ENCODE measurements around the gene AGAP5. TPM values are rescaled to one million over a fixed set of nuclear protein-coding genes. Genes with fewer than 3 reads are reported as not detected.
A peak's percentile ranks its signal among the peaks of the same experiment; 100 is the strongest.

AGAP5 gene
- total and polyA plus RNA-seq, 9 of the 15 experiments (the other 6 are each of a cell fraction or from before 2014, with no cell fraction given), result 0.32 to 7.5 (median 5.3) TPM

DNA sequence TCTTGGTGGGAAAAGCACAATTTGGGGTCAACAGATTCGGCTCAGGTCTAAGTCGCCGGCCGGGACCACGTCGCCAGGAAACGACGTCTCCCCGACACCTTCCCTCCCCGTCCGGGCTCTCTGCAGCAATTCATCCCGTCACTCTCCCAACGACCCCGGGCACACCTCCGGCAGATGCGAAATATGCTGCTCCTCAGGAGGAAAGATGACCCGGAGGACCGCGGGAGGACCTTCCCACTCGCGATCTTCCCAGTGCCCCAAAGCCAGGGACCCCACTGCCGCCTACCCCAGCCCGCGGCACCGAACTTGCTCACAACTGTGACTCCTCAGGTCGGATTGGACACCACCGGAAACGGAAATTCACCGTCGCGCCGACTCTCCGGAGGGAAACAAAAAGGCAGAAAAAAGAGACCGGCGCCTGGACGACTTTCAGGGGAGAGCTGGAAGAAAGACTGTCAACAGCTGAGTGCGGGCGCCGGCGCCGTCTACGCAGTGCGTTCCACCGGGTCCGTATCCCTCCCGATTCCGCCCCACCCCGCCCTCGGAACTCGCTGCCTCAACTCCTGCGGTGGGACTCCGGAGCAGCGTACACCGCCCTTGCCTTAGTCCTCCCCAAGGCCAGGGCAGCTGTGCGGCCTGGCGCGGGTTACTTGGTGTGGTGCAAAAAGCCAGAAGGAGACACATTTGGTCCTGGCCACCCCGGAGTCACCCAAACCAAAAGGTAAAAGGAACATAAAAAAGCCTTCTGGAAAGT, 32.4 kb upstream of the AGAP5 start (continued):
- TF ChIP-seq XRCC3 (IDR thresholded peaks at IDR 0.05), result no peak
- TF ChIP-seq, protein P1, sequence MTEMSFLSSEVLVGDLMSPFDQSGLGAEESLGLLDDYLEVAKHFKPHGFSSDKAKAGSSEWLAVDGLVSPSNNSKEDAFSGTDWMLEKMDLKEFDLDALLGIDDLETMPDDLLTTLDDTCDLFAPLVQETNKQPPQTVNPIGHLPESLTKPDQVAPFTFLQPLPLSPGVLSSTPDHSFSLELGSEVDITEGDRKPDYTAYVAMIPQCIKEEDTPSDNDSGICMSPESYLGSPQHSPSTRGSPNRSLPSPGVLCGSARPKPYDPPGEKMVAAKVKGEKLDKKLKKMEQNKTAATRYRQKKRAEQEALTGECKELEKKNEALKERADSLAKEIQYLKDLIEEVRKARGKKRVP (CRISPR knock-in tag; IDR thresholded peaks at IDR 0.05), result no peak
- no peak for TF ChIP-seq SMAD3 (CRISPR knock-in tag; conservative IDR thresholded peaks at IDR 0.05)
- TF ChIP-seq XRCC5 (IDR thresholded peaks at IDR 0.05; ENCODE audit: low read depth, low read length), result peak; percentile 95
- TF ChIP-seq, protein P2, sequence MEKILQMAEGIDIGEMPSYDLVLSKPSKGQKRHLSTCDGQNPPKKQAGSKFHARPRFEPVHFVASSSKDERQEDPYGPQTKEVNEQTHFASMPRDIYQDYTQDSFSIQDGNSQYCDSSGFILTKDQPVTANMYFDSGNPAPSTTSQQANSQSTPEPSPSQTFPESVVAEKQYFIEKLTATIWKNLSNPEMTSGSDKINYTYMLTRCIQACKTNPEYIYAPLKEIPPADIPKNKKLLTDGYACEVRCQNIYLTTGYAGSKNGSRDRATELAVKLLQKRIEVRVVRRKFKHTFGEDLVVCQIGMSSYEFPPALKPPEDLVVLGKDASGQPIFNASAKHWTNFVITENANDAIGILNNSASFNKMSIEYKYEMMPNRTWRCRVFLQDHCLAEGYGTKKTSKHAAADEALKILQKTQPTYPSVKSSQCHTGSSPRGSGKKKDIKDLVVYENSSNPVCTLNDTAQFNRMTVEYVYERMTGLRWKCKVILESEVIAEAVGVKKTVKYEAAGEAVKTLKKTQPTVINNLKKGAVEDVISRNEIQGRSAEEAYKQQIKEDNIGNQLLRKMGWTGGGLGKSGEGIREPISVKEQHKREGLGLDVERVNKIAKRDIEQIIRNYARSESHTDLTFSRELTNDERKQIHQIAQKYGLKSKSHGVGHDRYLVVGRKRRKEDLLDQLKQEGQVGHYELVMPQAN (IDR thresholded peaks at IDR 0.05; ENCODE audit: borderline replicate concordance), result peak; percentile 92
- TF ChIP-seq, protein P3, sequence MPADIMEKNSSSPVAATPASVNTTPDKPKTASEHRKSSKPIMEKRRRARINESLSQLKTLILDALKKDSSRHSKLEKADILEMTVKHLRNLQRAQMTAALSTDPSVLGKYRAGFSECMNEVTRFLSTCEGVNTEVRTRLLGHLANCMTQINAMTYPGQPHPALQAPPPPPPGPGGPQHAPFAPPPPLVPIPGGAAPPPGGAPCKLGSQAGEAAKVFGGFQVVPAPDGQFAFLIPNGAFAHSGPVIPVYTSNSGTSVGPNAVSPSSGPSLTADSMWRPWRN (IDR thresholded peaks at IDR 0.05; ENCODE audit: low read depth), result no peak
- TF ChIP-seq, protein P4, sequence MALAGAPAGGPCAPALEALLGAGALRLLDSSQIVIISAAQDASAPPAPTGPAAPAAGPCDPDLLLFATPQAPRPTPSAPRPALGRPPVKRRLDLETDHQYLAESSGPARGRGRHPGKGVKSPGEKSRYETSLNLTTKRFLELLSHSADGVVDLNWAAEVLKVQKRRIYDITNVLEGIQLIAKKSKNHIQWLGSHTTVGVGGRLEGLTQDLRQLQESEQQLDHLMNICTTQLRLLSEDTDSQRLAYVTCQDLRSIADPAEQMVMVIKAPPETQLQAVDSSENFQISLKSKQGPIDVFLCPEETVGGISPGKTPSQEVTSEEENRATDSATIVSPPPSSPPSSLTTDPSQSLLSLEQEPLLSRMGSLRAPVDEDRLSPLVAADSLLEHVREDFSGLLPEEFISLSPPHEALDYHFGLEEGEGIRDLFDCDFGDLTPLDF (CRISPR knock-in tag; IDR thresholded peaks at IDR 0.05), result peak; percentile 81; the same call in 1 of the 2 replicates
- TF ChIP-seq MTA2 (IDR thresholded peaks at IDR 0.05; ENCODE audit: low read depth), result no peak
- TF ChIP-seq, protein P5, sequence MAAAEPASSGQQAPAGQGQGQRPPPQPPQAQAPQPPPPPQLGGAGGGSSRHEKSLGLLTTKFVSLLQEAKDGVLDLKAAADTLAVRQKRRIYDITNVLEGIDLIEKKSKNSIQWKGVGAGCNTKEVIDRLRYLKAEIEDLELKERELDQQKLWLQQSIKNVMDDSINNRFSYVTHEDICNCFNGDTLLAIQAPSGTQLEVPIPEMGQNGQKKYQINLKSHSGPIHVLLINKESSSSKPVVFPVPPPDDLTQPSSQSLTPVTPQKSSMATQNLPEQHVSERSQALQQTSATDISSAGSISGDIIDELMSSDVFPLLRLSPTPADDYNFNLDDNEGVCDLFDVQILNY (CRISPR knock-in tag; IDR thresholded peaks at IDR 0.05), result 0 out of 2 replicates have a peak, but pooled peaks have one; percentile 29
- TF ChIP-seq TEAD2 (tag; IDR thresholded peaks at IDR 0.05), result no peak
- TF ChIP-seq SMARCC2 (IDR thresholded peaks at IDR 0.05; ENCODE audit: low read depth), result no peak
- TF ChIP-seq POLR3A (IDR thresholded peaks at IDR 0.05; ENCODE audit: borderline replicate concordance, extremely low read depth, insufficient read depth, insufficient read length), result no peak
- TF ChIP-seq, protein P6, sequence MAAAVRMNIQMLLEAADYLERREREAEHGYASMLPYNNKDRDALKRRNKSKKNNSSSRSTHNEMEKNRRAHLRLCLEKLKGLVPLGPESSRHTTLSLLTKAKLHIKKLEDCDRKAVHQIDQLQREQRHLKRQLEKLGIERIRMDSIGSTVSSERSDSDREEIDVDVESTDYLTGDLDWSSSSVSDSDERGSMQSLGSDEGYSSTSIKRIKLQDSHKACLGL (CRISPR knock-in tag; IDR thresholded peaks at IDR 0.05; ENCODE audit: borderline replicate concordance, poor library complexity, severe bottlenecking), result no peak
- TF ChIP-seq ILK (tag; IDR thresholded peaks at IDR 0.05; ENCODE audit: borderline replicate concordance, low read depth), result no peak
